PC-3 (cell line): ENCODE measurements around the gene TRPV5.

Experiments
- CTCF ChIP-seq: fragments of 300-600 bp; sonication (generic); conservative IDR thresholded peaks from 2 replicates; pipeline ENCODE4 v1.5.1; 2017; ENCODE audit warnings: antibody characterized with exemption, low read depth, mild to moderate bottlenecking, low read length
- EZH2 ChIP-seq: fragments of 300-600 bp; sonication (generic); IDR thresholded peaks from one replicate; pipeline ENCODE4 v1.6.1; 2017; ENCODE audit warnings: antibody characterized with exemption, mild to moderate bottlenecking, low read length; ENCODE audit not compliant: unreplicated experiment
- EZH2phosphoT487 ChIP-seq: fragments of 300-600 bp; sonication (generic); IDR thresholded peaks from 2 replicates; pipeline ENCODE4 v1.6.1; 2018; ENCODE audit warnings: mild to moderate bottlenecking, antibody characterized with exemption, low read length, borderline replicate concordance

- TF ChIP-seq CTCF (no peak), EZH2 (no peak), EZH2phosphoT487 (no peak)
Observed at GRCh38 chr7:142968229-142968628, 34.7 kb upstream of the TRPV5 start.
